SK-N-SH (cell line): ENCODE results near the gene STK25. TPM values are rescaled to one million over a fixed set of nuclear protein-coding genes. Genes with fewer than 3 reads are reported as not detected.

Source experiments
- CTCF ChIA-PET: fragments of 300-600, 350-600 bp; formaldehyde crosslinking; extraction: SDS; loops from one replicate; lab custom pipeline; 2021; lab: Yijun Ruan, JAX
- POLR2A ChIA-PET: fragments of 350-600 bp; sonication (Branson Sonifier 250); formaldehyde crosslinking; extraction: SDS; loops from one replicate; lab custom pipeline; 2020; ENCODE audit warnings: antibody characterized with exemption, inconsistent platforms; lab: Yijun Ruan, JAX
- DNase-seq: peaks from one replicate; pipeline ENCODE4 v3.0.0; 2012
- H2AFZ ChIP-seq: fragments of 200-600 bp; sonication (generic); 2 replicates; pipeline ENCODE4 v1.8.1; 2016; ENCODE audit warnings: antibody characterized with exemption, mild to moderate bottlenecking, low read depth
- H3F3A ChIP-seq: fragments of 200-600 bp; sonication (generic); replicated peaks from 2 replicates; pipeline ENCODE3; 2016; ENCODE audit warnings: antibody characterized with exemption, mild to moderate bottlenecking; ENCODE audit not compliant: insufficient read depth
- H3K27ac ChIP-seq, 2 experiments: fragments of 200-500 bp in 1 of 2; fragments of 200-600 bp in 1 of 2; sonication (Bioruptor generic) in 1 of 2; sonication (generic), shearing (Covaris generic) in 1 of 2; 2 replicates each; pipeline versions ENCODE4 v1.5.1 to v1.6.1; 2014 to 2016; ENCODE audit warnings: low read depth in 2 of 2, inconsistent platforms in 1 of 2, low read length in 1 of 2, mild to moderate bottlenecking in 1 of 2, mixed read lengths in 1 of 2
- H3K27me3 ChIP-seq: fragments of 200-600 bp; sonication (generic), shearing (Covaris generic); 2 replicates; pipeline ENCODE4 v1.6.1; 2016; ENCODE audit warnings: mixed run types; ENCODE audit not compliant: insufficient read depth
- H3K36me3 ChIP-seq, 2 experiments: fragments of 200-500 bp in 1 of 2; fragments of 200-600 bp in 1 of 2; sonication (Bioruptor generic) in 1 of 2; sonication (generic) in 1 of 2; replicated peaks in 1 of 2; 2 replicates each; pipeline versions ENCODE3 to v1.5.1; 2014 to 2016; ENCODE audit warnings: low read length in 1 of 2, mild to moderate bottlenecking in 1 of 2; ENCODE audit not compliant: insufficient read depth in 2 of 2, control insufficient read depth in 1 of 2
- H3K4me1 ChIP-seq, 2 experiments: fragments of 200-500 bp in 1 of 2; fragments of 200-600 bp in 1 of 2; sonication (Bioruptor generic) in 1 of 2; sonication (generic), shearing (Covaris generic) in 1 of 2; 2 replicates each; pipeline versions ENCODE4 v1.5.1 to v1.6.1; 2014 to 2016; ENCODE audit warnings: low read depth in 1 of 2, low read length in 1 of 2, mixed run types in 1 of 2; ENCODE audit not compliant: insufficient read depth in 2 of 2, control insufficient read depth in 1 of 2
- H3K4me2 ChIP-seq: fragments of 200-600 bp; sonication (generic), shearing (Covaris generic); 2 replicates; pipeline ENCODE4 v1.6.1; 2017; ENCODE audit warnings: mixed run types
- H3K4me3 ChIP-seq, 2 experiments: fragments of 200-500 bp in 1 of 2; fragments of 200-600 bp in 1 of 2; sonication (Bioruptor generic) in 1 of 2; sonication (generic), shearing (Covaris generic) in 1 of 2; 2 replicates each; pipeline versions ENCODE4 v1.5.1 to v1.8.1; 2014 to 2016; ENCODE audit warnings: low read depth in 2 of 2, inconsistent platforms in 1 of 2, low read length in 1 of 2, mild to moderate bottlenecking in 1 of 2, mixed read lengths in 1 of 2, moderate library complexity in 1 of 2
- H3K79me2 ChIP-seq: fragments of 200-600 bp; sonication (generic); 2 replicates; pipeline ENCODE4 v1.8.1; 2017; ENCODE audit warnings: mild to moderate bottlenecking; ENCODE audit not compliant: insufficient read depth
- H3K9ac ChIP-seq: fragments of 200-600 bp; sonication (generic); 2 replicates; pipeline ENCODE4 v1.6.1; 2017; ENCODE audit warnings: mixed run types
- H3K9me2 ChIP-seq: fragments of 200-600 bp; sonication (generic); 2 replicates; pipeline ENCODE4 v1.6.1; 2017; ENCODE audit warnings: mixed run types
- H3K9me3 ChIP-seq: fragments of 200-600 bp; sonication (generic); 2 replicates; pipeline ENCODE4 v1.6.1; 2017; ENCODE audit warnings: mixed run types, mild to moderate bottlenecking, moderate library complexity
- H4K20me1 ChIP-seq: fragments of 200-600 bp; sonication (generic); 2 replicates; pipeline ENCODE4 v1.6.1; 2017; ENCODE audit warnings: mild to moderate bottlenecking, mixed run types; ENCODE audit not compliant: insufficient read depth
- CHD2 ChIP-seq: fragments of 150-350 bp; IDR thresholded peaks from 2 replicates; pipeline ENCODE4 v1.6.1; 2018; ENCODE audit warnings: low read length; ENCODE audit not compliant: partially characterized antibody
- EP300 ChIP-seq, 2 experiments: IDR thresholded peaks; 2 replicates each; pipeline versions ENCODE4 v1.4.0 to v1.6.1; 2012; ENCODE audit warnings: borderline replicate concordance in 1 of 2, low read depth in 1 of 2, low read length in 1 of 2
- GATA2 ChIP-seq: sonication (generic); formaldehyde crosslinking; IDR thresholded peaks from 2 replicates; pipeline ENCODE4 v1.5.0; 2020; ENCODE audit warnings: mild to moderate bottlenecking, missing genetic modification reagents
- IRF3 ChIP-seq: fragments of 150-350 bp; IDR thresholded peaks from 2 replicates; pipeline ENCODE4 v1.6.1; 2016; ENCODE audit warnings: mild to moderate bottlenecking, low read depth, low read length
- MEF2A ChIP-seq: IDR thresholded peaks from 2 replicates; pipeline ENCODE4 v1.4.0; 2012; ENCODE audit warnings: low read depth, borderline replicate concordance
- RAD21 ChIP-seq: IDR thresholded peaks from 2 replicates; pipeline ENCODE4 v1.6.1; 2012; ENCODE audit warnings: mild to moderate bottlenecking, low read length
- RXRA ChIP-seq: IDR thresholded peaks from 2 replicates; pipeline ENCODE4 v1.4.0; 2012; ENCODE audit warnings: low read depth, mild to moderate bottlenecking, borderline replicate concordance
- SIN3A ChIP-seq: IDR thresholded peaks from 2 replicates; pipeline ENCODE4 v1.6.1; 2012; ENCODE audit warnings: low read depth, mild to moderate bottlenecking, low read length, moderate library complexity, borderline replicate concordance
- SMC3 ChIP-seq: IDR thresholded peaks from 2 replicates; pipeline ENCODE4 v1.6.1; 2012; ENCODE audit warnings: low read depth, low read length, improper control_type of control experiment
- TCF12 ChIP-seq: IDR thresholded peaks from 2 replicates; pipeline ENCODE4 v1.4.0; 2012
- TEAD4 ChIP-seq: IDR thresholded peaks from 2 replicates; pipeline ENCODE4 v1.4.0; 2012; ENCODE audit warnings: mild to moderate bottlenecking, borderline replicate concordance; ENCODE audit not compliant: insufficient read depth
- USF1 ChIP-seq: IDR thresholded peaks from 2 replicates; pipeline ENCODE4 v1.4.0; 2012; ENCODE audit warnings: low read depth, borderline replicate concordance
- USF2 ChIP-seq: fragments of 150-350 bp; IDR thresholded peaks from 2 replicates; pipeline ENCODE4 v1.6.1; 2017; ENCODE audit warnings: antibody characterized with exemption, low read length, low read depth, borderline replicate concordance
- WGBS: methylation state at CpG from one replicate; pipeline ENCODE4 v1.1.6; 2017; ENCODE audit warnings: low lambda C conversion rate; 5-methylcytosine and 5-hydroxymethylcytosine counted together
- polyA plus RNA-seq, 3 experiments: library from polyadenylated mRNA; depleted of rRNA; stranded (reverse); fragments of >200 nt; gene quantifications; 2 replicates each; pipeline ENCODE4 v1.2.3, GENCODE V29; 2012
- TF ChIP-seq, protein P1 (sequence below): IDR thresholded peaks from 2 replicates; pipeline ENCODE4 v1.4.0; 2012; ENCODE audit warnings: low read depth, borderline replicate concordance

The STK25 gene
- polyA plus RNA-seq, 1 of the 3 experiments (the other 2 are of a cell fraction): 236 TPM

- H4K20me1 ChIP-seq: peaks cover 49% of the 10 kb centered on the region
- H3K4me3 ChIP-seq: no peak overlapping the region
- H3K27ac ChIP-seq: no peak overlapping the region
- no peak overlapping the region for H3K9ac ChIP-seq
- TF ChIP-seq USF2: no peak
- no peak for TF ChIP-seq CHD2
- TF ChIP-seq SIN3A: no peak
- no peak for TF ChIP-seq TEAD4
- TF ChIP-seq RAD21: no peak
- TF ChIP-seq, protein P1, sequence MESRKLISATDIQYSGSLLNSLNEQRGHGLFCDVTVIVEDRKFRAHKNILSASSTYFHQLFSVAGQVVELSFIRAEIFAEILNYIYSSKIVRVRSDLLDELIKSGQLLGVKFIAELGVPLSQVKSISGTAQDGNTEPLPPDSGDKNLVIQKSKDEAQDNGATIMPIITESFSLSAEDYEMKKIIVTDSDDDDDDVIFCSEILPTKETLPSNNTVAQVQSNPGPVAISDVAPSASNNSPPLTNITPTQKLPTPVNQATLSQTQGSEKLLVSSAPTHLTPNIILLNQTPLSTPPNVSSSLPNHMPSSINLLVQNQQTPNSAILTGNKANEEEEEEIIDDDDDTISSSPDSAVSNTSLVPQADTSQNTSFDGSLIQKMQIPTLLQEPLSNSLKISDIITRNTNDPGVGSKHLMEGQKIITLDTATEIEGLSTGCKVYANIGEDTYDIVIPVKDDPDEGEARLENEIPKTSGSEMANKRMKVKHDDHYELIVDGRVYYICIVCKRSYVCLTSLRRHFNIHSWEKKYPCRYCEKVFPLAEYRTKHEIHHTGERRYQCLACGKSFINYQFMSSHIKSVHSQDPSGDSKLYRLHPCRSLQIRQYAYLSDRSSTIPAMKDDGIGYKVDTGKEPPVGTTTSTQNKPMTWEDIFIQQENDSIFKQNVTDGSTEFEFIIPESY: no peak
- no peak for TF ChIP-seq TCF12
- TF ChIP-seq USF1: no peak
- TF ChIP-seq, all 33 proteins: peak for 0
- no peaks in the 10 kb centered on the region for H3F3A ChIP-seq
- DNase-seq: peak; percentile 12
- peaks cover 59% of the 10 kb centered on the region for H3K79me2 ChIP-seq
- H3K4me2 ChIP-seq: no peak overlapping the region
- H3K36me3 ChIP-seq: peaks cover 0 to 40% of the 10 kb centered on the region in 2 experiments
- H3K4me1 ChIP-seq: peaks cover 0 to 17% of the 10 kb centered on the region in 2 experiments; a peak in 1 of 4 replicates
- no peak overlapping the region for H2AFZ ChIP-seq
- no peaks in the 10 kb centered on the region for H3K9me2 ChIP-seq
- WGBS: 97% methylated on average over 14 of the region's 17 CpGs
- ChIA-PET CTCF (no interaction called here), POLR2A (no interaction called here)
- no peaks in the 10 kb centered on the region for H3K9me3 ChIP-seq
- no peaks in the 10 kb centered on the region for H3K27me3 ChIP-seq
Observed at GRCh38 chr2:241501551-241501950, 6.8 kb downstream of the STK25 start.

GRCh38 chr2:241501099-241501541 lies 7.3 kb downstream of the STK25 start:
- no peak overlapping the region for H3K4me2 ChIP-seq
- H3K79me2 ChIP-seq: peaks cover 55% of the 10 kb centered on the region
- peaks cover 0 to 17% of the 10 kb centered on the region in 2 experiments; a peak in 1 of 4 replicates for H3K4me1 ChIP-seq
- POLR2A ChIA-PET: no interaction called here
- H3K27ac ChIP-seq: no peak overlapping the region
- no peaks in the 10 kb centered on the region for H3F3A ChIP-seq
- CTCF ChIA-PET: no interaction called here
- peaks cover 0 to 44% of the 10 kb centered on the region in 2 experiments for H3K36me3 ChIP-seq
- H3K9me3 ChIP-seq: no peaks in the 10 kb centered on the region
- H3K27me3 ChIP-seq: no peaks in the 10 kb centered on the region
- peaks cover 44% of the 10 kb centered on the region for H4K20me1 ChIP-seq
- H3K9me2 ChIP-seq: no peaks in the 10 kb centered on the region
- H3K4me3 ChIP-seq: no peak overlapping the region
- peak; percentile 10 for DNase-seq
- WGBS: 99% methylated on average over 7 of the region's 12 CpGs
- no peak overlapping the region for H3K9ac ChIP-seq
- H2AFZ ChIP-seq: no peak overlapping the region
- TF ChIP-seq USF2: no peak
- TF ChIP-seq, protein P1: no peak
- TF ChIP-seq RAD21: no peak
- TF ChIP-seq USF1: no peak
- TF ChIP-seq IRF3: no peak
- TF ChIP-seq RXRA: no peak
- no peak for TF ChIP-seq SMC3
- TF ChIP-seq EP300 (IDR thresholded peaks at IDR 0.05; ENCODE audit: borderline replicate concordance in 1 of 2, low read depth in 1 of 2, low read length in 1 of 2): no peak
- no peak for TF ChIP-seq MEF2A
- TF ChIP-seq GATA2 (CRISPR knock-in tag): no peak
